AG09309 (cell line): ENCODE measurements around the gene SH3GL2.

ENCODE experiments used
- DNase-seq: peaks from one replicate; pipeline ENCODE4 v3.0.0-alpha.2; 2010; ENCODE audit warnings: low read depth
- H3K4me3 ChIP-seq: 2 replicates; pipeline ENCODE4 v1.5.1; 2011; ENCODE audit warnings: mild to moderate bottlenecking, low read depth, low read length, moderate library complexity; ENCODE audit not compliant: control insufficient read depth
- CTCF ChIP-seq: IDR thresholded peaks from 2 replicates; pipeline ENCODE4 v1.5.1; 2011; ENCODE audit warnings: mild to moderate bottlenecking, low read depth, low read length, inconsistent platforms; ENCODE audit not compliant: insufficient read depth, control insufficient read depth; ENCODE audit errors: missing control alignments

Gene SH3GL2

GRCh38 chr9:17600962-17601593 is 22.2 kb downstream of the SH3GL2 start:
- no peak overlapping the region for H3K4me3 ChIP-seq
- DNase-seq, result peak; percentile 8
- no peak for TF ChIP-seq CTCF

GRCh38 chr9:17604556-17604955 is 25.7 kb downstream of the SH3GL2 start:
- DNase-seq, result no peak
- no peak for TF ChIP-seq CTCF
- H3K4me3 ChIP-seq, result no peak overlapping the region

- TF ChIP-seq CTCF, result no peak
- no peak overlapping the region for H3K4me3 ChIP-seq
These were observed 30.6 kb downstream of the SH3GL2 start for GRCh38 chr9:17609312-17610005.

GRCh38 chr9:17611342-17611741 is 32.5 kb downstream of the SH3GL2 start:
- TF ChIP-seq CTCF, result no peak
- H3K4me3 ChIP-seq, result no peak overlapping the region
- DNase-seq, result no peak

More at GRCh38 chr9:17609312-17610005, 30.6 kb downstream of the SH3GL2 start:
- no peak for DNase-seq

GRCh38 chr9:17611917-17612316 is 33.1 kb downstream of the SH3GL2 start:
- DNase-seq, result no peak
- no peak overlapping the region for H3K4me3 ChIP-seq
- TF ChIP-seq CTCF, result no peak

GRCh38 chr9:17613758-17614157 is 34.9 kb downstream of the SH3GL2 start:
- no peak for TF ChIP-seq CTCF
- no peak overlapping the region for H3K4me3 ChIP-seq
- DNase-seq, result peak; percentile 20
